Measurements from ENCODE around the gene ALDH1B1.
"Not testable (repeated sequence)": the region's sequence is repeated elsewhere in the genome, so short reads cannot be mapped to it uniquely, and the experiment has no call there.

ALDH1B1 gene

GRCh38 chr9:38359689-38360385 is 32.7 kb upstream of the ALDH1B1 start:
- intact Hi-C loops (cut with DNase I): loop anchor here (10.0 kb wide), 2 partner anchors 275 to 775 kb away; no protein-coding TSS in a partner anchor
- no peak for DNase-seq

DNA sequence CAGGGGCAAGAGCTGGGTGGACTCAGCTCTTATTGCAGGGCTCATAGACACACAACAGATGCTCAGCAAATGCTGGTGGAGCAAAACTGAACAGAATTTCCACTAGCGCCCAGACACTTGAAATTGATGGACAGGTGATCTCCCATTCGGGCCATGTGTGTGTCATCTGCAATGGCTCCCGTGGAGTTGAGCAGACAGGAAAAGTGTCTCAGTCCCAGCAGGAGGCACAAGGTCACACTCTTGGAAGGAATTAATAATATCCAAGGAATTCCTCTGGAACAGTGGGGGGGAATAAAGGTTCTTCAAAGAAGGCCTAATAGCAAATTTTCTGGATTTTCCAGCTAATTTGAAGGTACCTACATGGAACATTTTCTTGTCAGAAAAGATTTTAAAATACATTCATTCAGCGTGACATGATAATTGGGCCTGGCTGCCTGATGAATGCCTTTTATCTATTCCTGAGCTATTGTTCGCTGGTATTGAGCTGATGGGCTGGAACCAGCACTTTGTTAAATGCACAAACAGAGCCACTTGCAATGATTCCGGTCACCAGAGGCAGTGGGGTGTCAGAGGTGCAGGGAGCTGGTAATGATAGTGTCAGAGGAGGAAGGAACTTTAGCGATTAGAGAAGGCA is 31.5 kb upstream of the ALDH1B1 start:
- intact Hi-C loops (cut with DNase I): loop anchor here (10.0 kb wide), 2 partner anchors 276 to 776 kb away; no protein-coding TSS in a partner anchor
- DNase-seq: no peak

GRCh38 chr9:38361473-38361850 is 31.0 kb upstream of the ALDH1B1 start:
- intact Hi-C loops (cut with DNase I): loop anchor here (10.0 kb wide), 2 partner anchors 277 to 777 kb away; no protein-coding TSS in a partner anchor
- DNase-seq: no peak

- peak in 5 of 10 donors; percentile 23 to 88 (median 40) for DNase-seq
- intact Hi-C loops (cut with DNase I): loop anchor here (2.0 to 10.0 kb wide), 4 partner anchors 278 to 778 kb away; partner anchors contain the start of gene SLC25A51
Observed at GRCh38 chr9:38362852-38363588, 29.5 kb upstream of the ALDH1B1 start.

- intact Hi-C loops (cut with DNase I): loop anchor here (2.0 to 10.0 kb wide), 4 partner anchors 279 to 779 kb away; partner anchors contain the start of gene SLC25A51
- DNase-seq: no peak
Observed at GRCh38 chr9:38363589-38363925, 28.9 kb upstream of the ALDH1B1 start.

- DNase-seq: no peak
- intact Hi-C loops (cut with DNase I): loop anchor here (10.0 kb wide), 2 partner anchors 283 to 783 kb away; no protein-coding TSS in a partner anchor
Observed at GRCh38 chr9:38367898-38368297, 24.6 kb upstream of the ALDH1B1 start.

GRCh38 chr9:38368731-38369130 is 23.8 kb upstream of the ALDH1B1 start:
- intact Hi-C loops (cut with DNase I): loop anchor here (10.0 kb wide), 2 partner anchors 284 to 784 kb away; no protein-coding TSS in a partner anchor

DNA sequence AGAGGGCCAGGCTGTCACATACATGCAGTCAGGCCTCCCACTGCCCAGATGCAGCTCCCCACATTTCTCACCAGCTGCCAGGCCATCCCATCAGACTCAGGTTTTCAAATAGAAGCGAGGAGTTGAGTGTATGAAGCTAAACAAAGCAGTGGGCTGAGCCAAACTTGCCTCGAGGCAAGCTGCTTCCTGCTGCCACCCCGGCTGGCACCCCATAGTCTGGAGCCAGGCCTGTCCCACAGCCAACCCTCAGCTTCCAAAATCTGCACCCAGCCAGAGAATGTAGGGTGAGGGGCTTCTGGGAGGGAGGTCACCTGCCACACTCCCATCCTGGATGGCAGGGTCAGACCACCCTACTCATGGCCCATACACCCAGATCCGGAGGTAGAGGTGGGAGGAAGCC is 22.3 kb upstream of the ALDH1B1 start:
- intact Hi-C loops (cut with DNase I): no loop called here

More at GRCh38 chr9:38368731-38369130, 23.8 kb upstream of the ALDH1B1 start:
- DNase-seq: no peak

GRCh38 chr9:38371495-38371894 is 21.0 kb upstream of the ALDH1B1 start:
- DNase-seq: no peak
- intact Hi-C loops (cut with DNase I): no loop called here

More for the DNA sequence above, 22.3 kb upstream of the ALDH1B1 start:
- DNase-seq: no peak

- intact Hi-C loops (cut with DNase I): no loop called here
- no peak for DNase-seq
Observed at GRCh38 chr9:38372762-38373619, 19.5 kb upstream of the ALDH1B1 start.

- intact Hi-C loops (cut with DNase I): no loop called here
- no peak for DNase-seq
Observed at GRCh38 chr9:38373679-38374078, 18.8 kb upstream of the ALDH1B1 start.

DNA sequence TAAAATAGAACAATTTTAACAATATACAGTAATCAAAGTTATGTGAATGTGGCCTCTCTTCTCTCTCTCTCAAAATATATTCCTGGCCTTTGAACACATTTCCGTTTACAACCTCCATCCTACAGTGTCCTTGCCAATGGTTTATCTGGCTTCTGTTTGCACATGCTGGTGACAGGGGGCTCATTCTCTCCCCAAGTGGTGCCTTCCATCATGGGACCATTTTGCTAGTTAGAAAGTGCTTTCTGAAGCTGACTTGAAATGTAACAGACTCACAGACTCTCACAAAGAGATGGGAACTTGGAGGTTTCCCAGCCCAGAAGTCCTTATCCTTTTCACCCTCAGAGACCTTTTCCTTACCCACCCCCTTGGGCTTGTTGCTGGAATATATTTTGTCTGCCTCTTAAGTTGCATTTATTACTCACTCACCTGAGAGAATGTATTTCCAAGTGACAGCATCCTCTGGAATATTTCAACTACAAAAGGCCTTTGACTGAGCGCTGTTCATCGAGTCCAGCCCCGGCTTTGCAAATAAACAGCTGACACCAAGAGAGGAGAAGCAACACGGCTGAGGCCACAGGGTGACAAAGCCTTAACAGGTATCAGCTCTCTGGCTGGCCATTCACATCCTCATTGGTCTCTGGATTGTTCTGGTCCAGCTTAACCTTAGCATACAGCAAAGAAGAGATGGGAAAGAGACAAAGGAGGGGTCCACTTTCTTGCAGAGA is 17.5 kb upstream of the ALDH1B1 start:
- DNase-seq: no peak
- intact Hi-C loops (cut with DNase I): no loop called here

DNA sequence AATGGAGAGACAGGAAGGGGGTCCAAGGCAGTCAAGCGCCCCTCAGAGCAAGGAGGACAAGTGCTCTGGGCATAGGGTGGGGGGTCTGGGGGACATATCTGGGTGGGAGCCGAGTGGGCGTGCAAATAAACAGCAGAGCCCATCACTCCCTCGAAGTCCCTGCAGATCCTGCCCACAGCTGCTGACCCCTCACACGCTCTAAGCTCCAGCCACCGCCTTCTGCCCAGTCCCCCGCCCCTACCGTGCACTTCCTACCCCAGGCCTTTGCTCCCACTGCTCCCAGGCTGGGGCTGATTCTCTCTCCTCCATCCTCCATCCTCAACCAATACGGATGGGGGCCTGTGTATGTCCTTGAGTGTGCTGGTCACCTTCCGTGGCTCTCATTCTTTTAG is 16.9 kb upstream of the ALDH1B1 start:
- intact Hi-C loops (cut with DNase I): no loop called here
- no peak for DNase-seq

DNA sequence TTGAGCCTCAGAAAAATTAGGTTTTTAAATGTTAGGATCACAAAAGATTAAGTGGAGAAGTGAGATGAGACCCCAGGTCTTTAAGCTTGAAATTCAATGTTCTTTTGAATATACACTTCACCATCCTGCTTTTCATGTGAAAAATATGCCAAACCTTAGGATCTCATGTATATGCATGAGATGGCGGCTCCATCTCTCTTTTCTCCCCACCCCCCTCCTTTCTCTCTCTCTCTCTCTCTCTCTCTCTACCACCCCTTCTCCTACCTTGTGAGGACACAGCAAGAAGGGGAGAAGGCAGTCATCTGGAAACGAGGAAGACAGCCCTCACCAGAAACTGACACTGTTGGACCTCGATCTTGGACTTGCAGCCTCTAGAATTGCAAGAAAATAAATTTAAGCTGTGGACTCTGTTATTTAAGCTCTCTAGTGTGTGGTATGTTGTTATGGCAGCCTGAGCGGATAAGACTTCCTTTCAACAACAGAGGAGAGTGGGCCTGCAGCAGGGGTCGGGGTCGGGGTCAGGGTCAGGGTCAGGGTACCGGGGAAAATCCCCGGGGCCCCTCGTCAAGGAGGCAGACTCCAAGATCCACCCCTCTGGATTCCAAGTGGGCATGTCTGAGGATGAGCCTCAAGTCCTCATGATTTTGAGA is 16.4 kb upstream of the ALDH1B1 start:
- no peak for DNase-seq
- intact Hi-C loops (cut with DNase I): no loop called here

DNA sequence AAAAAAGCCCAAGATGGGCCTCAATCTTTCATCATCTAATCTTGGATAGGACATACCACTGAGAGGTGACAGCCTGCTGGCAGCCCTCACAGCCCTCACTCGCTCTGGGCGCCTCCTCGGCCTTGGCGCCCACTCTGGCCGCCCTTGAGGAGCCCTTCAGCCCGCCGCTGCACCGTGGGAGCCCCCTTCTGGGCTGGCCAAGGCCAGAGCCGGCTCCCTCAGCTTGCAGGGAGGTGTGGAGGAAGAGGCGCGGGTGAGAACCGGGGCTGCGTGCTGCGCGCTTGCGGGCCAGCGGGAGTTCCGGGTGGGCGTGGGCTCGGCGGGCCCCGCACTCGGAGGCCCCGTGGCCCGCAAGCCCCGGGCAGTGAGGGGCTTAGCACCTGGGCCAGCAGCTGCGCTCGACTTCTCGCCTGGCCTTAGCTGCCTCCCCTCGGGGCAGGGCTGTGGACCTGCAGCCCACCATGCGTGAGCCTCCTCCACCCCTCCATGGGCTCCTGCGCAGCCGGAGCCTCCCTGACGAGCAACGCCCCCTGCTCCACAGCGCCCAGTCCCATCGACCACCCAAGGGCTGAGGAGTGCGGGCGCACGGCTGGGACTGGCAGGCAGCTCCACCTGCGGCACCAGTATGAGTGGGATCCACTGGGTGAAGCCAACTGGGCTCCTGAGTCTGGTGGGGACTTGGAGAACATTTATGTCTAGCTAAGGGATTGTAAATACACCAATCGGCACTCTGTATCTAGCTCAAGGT is 15.0 kb upstream of the ALDH1B1 start:
- intact Hi-C loops (cut with DNase I): not testable (repeated sequence)

GRCh38 chr9:38380230-38380871 is 12.2 kb upstream of the ALDH1B1 start:
- no peak for DNase-seq
- intact Hi-C loops (cut with DNase I): loop anchor here (10.0 kb wide), 1 partner anchor 54 kb away; no protein-coding TSS in a partner anchor

More for the DNA sequence above, 15.0 kb upstream of the ALDH1B1 start:
- not testable (repeated sequence) for DNase-seq

GRCh38 chr9:38380872-38381534 is 11.5 kb upstream of the ALDH1B1 start:
- DNase-seq: no peak
- intact Hi-C loops (cut with DNase I): loop anchor here (10.0 kb wide), 1 partner anchor 54 kb away; no protein-coding TSS in a partner anchor
